ENCODE results near the gene EYS. TPM values are rescaled to one million over a fixed set of nuclear protein-coding genes. Genes with fewer than 3 reads are reported as not detected.

The EYS gene
- total and polyA plus RNA-seq, 9 of the 15 experiments (the other 6 are each of a cell fraction or from before 2014, with no cell fraction given): 0.03 to 0.36 (median 0.10) TPM; not detected in 2

GRCh38 chr6:65221153-65221552 lies 485.9 kb downstream of the EYS start:
- ATAC-seq (no peak), FAIRE-seq (no peak), DNase-seq (ENCODE audit: extremely low read depth in 1 of 4, low spot score in 3 of 4) (no peak)
- intact Hi-C loops (cut with micrococcal nuclease): no loop called here
- Histone ChIP-seq H3K27me3 (ENCODE audit: control insufficient read depth in 2 of 2, insufficient read depth in 2 of 2, low read length in 2 of 2) (no peaks in the 10 kb centered on the region), H3K79me2 (ENCODE audit: control insufficient read depth, insufficient read depth, low read length) (no peaks in the 10 kb centered on the region), H3K36me3 (ENCODE audit: control insufficient read depth, insufficient read depth, low read length) (no peaks in the 10 kb centered on the region), H4K20me1 (replicated peaks; ENCODE audit: control insufficient read depth, insufficient read depth, low read length) (no peaks in the 10 kb centered on the region), H3K27ac (ENCODE audit: extremely low read depth, low read depth, low read length) (no peak overlapping the region), H3K9me3 (replicated peaks; ENCODE audit: control insufficient read depth, insufficient read depth, low read depth, low read length) (no peaks in the 10 kb centered on the region), H2AFZ (ENCODE audit: low read depth, low read length) (no peak overlapping the region), H3K4me2 (ENCODE audit: insufficient read depth, low read length) (no peak overlapping the region), H3K4me1 (replicated peaks in 1 of 2; ENCODE audit: control insufficient read depth in 2 of 2, insufficient read depth in 2 of 2, low read length in 2 of 2) (no peaks in the 10 kb centered on the region), H3K9ac (ENCODE audit: insufficient read depth in 1 of 2, low read depth in 2 of 2, low read length in 2 of 2) (no peak overlapping the region), H3K4me3 (no peak overlapping the region), H3K9me1 (ENCODE audit: control insufficient read depth, insufficient read depth, low read length) (no peaks in the 10 kb centered on the region)
- ChIA-PET CTCF (ENCODE audit: low intra/inter-chr PET ratio) (no interaction called here), POLR2A (no interaction called here)
- in situ Hi-C loops (cut with MboI): no loop called here
- no TSS peak for BruUV-seq (replicated peaks)
- TF ChIP-seq ZFP36 (IDR thresholded peaks at IDR 0.05; ENCODE audit: low read depth, low read length, partially characterized antibody) (peak; percentile 19), ZBTB2 (IDR thresholded peaks at IDR 0.05) (no peak), NFE2L1 (tag; IDR thresholded peaks at IDR 0.05; ENCODE audit: borderline replicate concordance, low read depth) (no peak)
- 0% methylated on average over 1 of the region's 1 CpG for WGBS (ENCODE audit: insufficient coverage, low coverage, missing lambda C conversion rate)

- no peak overlapping the region for H3K4me2 ChIP-seq (ENCODE audit: insufficient read depth, low read length)
- ATAC-seq (no peak), DNase-seq (ENCODE audit: extremely low read depth in 1 of 4, low spot score in 3 of 4) (no peak), FAIRE-seq (no peak)
- WGBS (ENCODE audit: insufficient coverage, low coverage, missing lambda C conversion rate): 0% methylated on average over 1 of the region's 2 CpGs
- TF ChIP-seq ZNF232 (CRISPR knock-in tag; IDR thresholded peaks at IDR 0.05): no peak
- no peak for TF ChIP-seq NR1H2 (CRISPR knock-in tag; IDR thresholded peaks at IDR 0.05)
- TF ChIP-seq ZNF77 (CRISPR knock-in tag; IDR thresholded peaks at IDR 0.05): no peak
- TF ChIP-seq ADNP (tag; IDR thresholded peaks at IDR 0.05): no peak
- TF ChIP-seq, protein P1, sequence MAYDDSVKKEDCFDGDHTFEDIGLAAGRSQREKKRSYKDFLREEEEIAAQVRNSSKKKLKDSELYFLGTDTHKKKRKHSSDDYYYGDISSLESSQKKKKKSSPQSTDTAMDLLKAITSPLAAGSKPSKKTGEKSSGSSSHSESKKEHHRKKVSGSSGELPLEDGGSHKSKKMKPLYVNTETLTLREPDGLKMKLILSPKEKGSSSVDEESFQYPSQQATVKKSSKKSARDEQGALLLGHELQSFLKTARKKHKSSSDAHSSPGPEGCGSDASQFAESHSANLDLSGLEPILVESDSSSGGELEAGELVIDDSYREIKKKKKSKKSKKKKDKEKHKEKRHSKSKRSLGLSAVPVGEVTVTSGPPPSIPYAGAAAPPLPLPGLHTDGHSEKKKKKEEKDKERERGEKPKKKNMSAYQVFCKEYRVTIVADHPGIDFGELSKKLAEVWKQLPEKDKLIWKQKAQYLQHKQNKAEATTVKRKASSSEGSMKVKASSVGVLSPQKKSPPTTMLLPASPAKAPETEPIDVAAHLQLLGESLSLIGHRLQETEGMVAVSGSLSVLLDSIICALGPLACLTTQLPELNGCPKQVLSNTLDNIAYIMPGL (CRISPR knock-in tag; IDR thresholded peaks at IDR 0.05): no peak
- no peak for TF ChIP-seq GATA2 (CRISPR knock-in tag; IDR thresholded peaks at IDR 0.05)
- TF ChIP-seq POLR3G (IDR thresholded peaks at IDR 0.05; ENCODE audit: extremely low read depth, insufficient read length, insufficient replicate concordance): no peak
- TF ChIP-seq GABPB1 (CRISPR knock-in tag; IDR thresholded peaks at IDR 0.05): no peak
- TF ChIP-seq EP300 (IDR thresholded peaks at IDR 0.05; ENCODE audit: low read length): no peak
- no peak for TF ChIP-seq MLX (CRISPR knock-in tag; conservative IDR thresholded peaks at IDR 0.05)
- TF ChIP-seq SIN3A (IDR thresholded peaks at IDR 0.05; ENCODE audit: borderline replicate concordance in 2 of 2, control insufficient read depth in 1 of 2, low read depth in 2 of 2, low read length in 2 of 2): no peak
- no peak overlapping the region for H3K27ac ChIP-seq (ENCODE audit: extremely low read depth, low read depth, low read length)
- intact Hi-C loops (cut with micrococcal nuclease): no loop called here
- H3K9me3 ChIP-seq (replicated peaks; ENCODE audit: control insufficient read depth, insufficient read depth, low read depth, low read length): no peaks in the 10 kb centered on the region
- ChIA-PET POLR2A (no interaction called here), CTCF (ENCODE audit: low intra/inter-chr PET ratio) (no interaction called here)
- H4K20me1 ChIP-seq (replicated peaks; ENCODE audit: control insufficient read depth, insufficient read depth, low read length): no peaks in the 10 kb centered on the region
- in situ Hi-C loops (cut with MboI): no loop called here
- no peak overlapping the region for H3K4me3 ChIP-seq
- H3K79me2 ChIP-seq (ENCODE audit: control insufficient read depth, insufficient read depth, low read length): no peaks in the 10 kb centered on the region
- H3K4me1 ChIP-seq (replicated peaks in 1 of 2; ENCODE audit: control insufficient read depth in 2 of 2, insufficient read depth in 2 of 2, low read length in 2 of 2): no peaks in the 10 kb centered on the region
- H3K27me3 ChIP-seq (ENCODE audit: control insufficient read depth in 2 of 2, insufficient read depth in 2 of 2, low read length in 2 of 2): no peaks in the 10 kb centered on the region
- H3K9ac ChIP-seq (ENCODE audit: insufficient read depth in 1 of 2, low read depth in 2 of 2, low read length in 2 of 2): no peak overlapping the region
- BruUV-seq (replicated peaks): no TSS peak
- H3K36me3 ChIP-seq (ENCODE audit: control insufficient read depth, insufficient read depth, low read length): no peaks in the 10 kb centered on the region
- H3K9me1 ChIP-seq (ENCODE audit: control insufficient read depth, insufficient read depth, low read length): no peaks in the 10 kb centered on the region
- no peak overlapping the region for H2AFZ ChIP-seq (ENCODE audit: low read depth, low read length)
Measured at GRCh38 chr6:65202738-65203137, 504.3 kb downstream of the EYS start.
